Measurements from ENCODE around the gene RALGAPB.
"Not testable (repeated sequence)": the region's sequence is repeated elsewhere in the genome, so short reads cannot be mapped to it uniquely, and the experiment has no call there.

The RALGAPB gene
- total RNA-seq: 97.7 to 167 (median 149) reads per million in 3 experiments

- peak; percentile 99 for DNase-seq
These were observed at the start of gene RALGAPB for GRCh38 chr20:38472513-38473366. RALGAPB (plus strand) TSS chr20:38472843; CDS start chr20:38488433, 15,590 bp downstream.

GRCh38 chr20:38423541-38423940, 49.1 kb upstream of the RALGAPB start:
- no peak for DNase-seq

GRCh38 chr20:38424401-38424800, 48.2 kb upstream of the RALGAPB start:
- DNase-seq: no peak

GRCh38 chr20:38426006-38426897, 46.4 kb upstream of the RALGAPB start:
- DNase-seq: no peak

GRCh38 chr20:38427655-38428023, 45.0 kb upstream of the RALGAPB start:
- no peak for DNase-seq

GRCh38 chr20:38428800-38429199, 43.8 kb upstream of the RALGAPB start:
- DNase-seq: no peak

- no peak for DNase-seq
These were observed 43.3 kb upstream of the RALGAPB start for GRCh38 chr20:38429301-38429700.

- DNase-seq: no peak
These were observed 41.8 kb upstream of the RALGAPB start for GRCh38 chr20:38430679-38431325.

- no peak for DNase-seq
These were observed 40.4 kb upstream of the RALGAPB start for GRCh38 chr20:38432292-38432691.

GRCh38 chr20:38432870-38433269, 39.8 kb upstream of the RALGAPB start:
- not testable (repeated sequence) for DNase-seq

GRCh38 chr20:38433304-38433972, 39.2 kb upstream of the RALGAPB start:
- DNase-seq: no peak

- peak; percentile 28 for DNase-seq
These were observed 38.3 kb upstream of the RALGAPB start for GRCh38 chr20:38434301-38434741.

- DNase-seq: peak; percentile 84
These were observed 37.7 kb upstream of the RALGAPB start, which contains the start of gene SNHG17 for GRCh38 chr20:38434770-38435554. SNHG17 (minus strand) TSS chr20:38435328.

- no peak for DNase-seq
These were observed 37.1 kb upstream of the RALGAPB start for GRCh38 chr20:38435555-38435939.

- DNase-seq: no peak
These were observed 34.8 kb upstream of the RALGAPB start for GRCh38 chr20:38437796-38438195.

- DNase-seq: not testable (repeated sequence)
These were observed 31.5 kb upstream of the RALGAPB start for GRCh38 chr20:38441110-38441509.

GRCh38 chr20:38441916-38442315, 30.7 kb upstream of the RALGAPB start:
- no peak for DNase-seq

- no peak for DNase-seq
These were observed 27.3 kb upstream of the RALGAPB start for GRCh38 chr20:38445381-38445796.

GRCh38 chr20:38445901-38446425, 26.7 kb upstream of the RALGAPB start:
- DNase-seq: no peak

- DNase-seq: peak; percentile 89
These were observed 26.0 kb upstream of the RALGAPB start for GRCh38 chr20:38446441-38447209.
